GM04503 (cell line): ENCODE measurements around the gene CERCAM.

Source experiments
- DNase-seq: peaks from one replicate; pipeline ENCODE4 v3.0.0-alpha.2; 2012; ENCODE audit warnings: low read depth

CERCAM gene

GRCh38 chr9:128420651-128421481 is at the start of gene CERCAM:
TSS of gene CERCAM (plus strand) at chr9:128420857. CDS start at chr9:128420878, 21 bp downstream.
- no peak for DNase-seq

GRCh38 chr9:128371630-128372117 is 49.0 kb upstream of the CERCAM start:
- no peak for DNase-seq

GRCh38 chr9:128372188-128372641 is 48.4 kb upstream of the CERCAM start:
- no peak for DNase-seq

- DNase-seq, result no peak
These were observed 47.9 kb upstream of the CERCAM start for GRCh38 chr9:128372784-128373183.

- no peak for DNase-seq
These were observed 46.4 kb upstream of the CERCAM start for GRCh38 chr9:128374221-128374675.

GRCh38 chr9:128375865-128376264 is 44.8 kb upstream of the CERCAM start:
- no peak for DNase-seq

GRCh38 chr9:128382261-128382660 is 38.4 kb upstream of the CERCAM start:
- no peak for DNase-seq

- no peak for DNase-seq
These were observed 37.5 kb upstream of the CERCAM start for GRCh38 chr9:128383007-128383753.

GRCh38 chr9:128383791-128384190 is 36.9 kb upstream of the CERCAM start:
- no peak for DNase-seq

- no peak for DNase-seq
These were observed 35.7 kb upstream of the CERCAM start for GRCh38 chr9:128384801-128385495.

GRCh38 chr9:128385496-128386460 is 34.9 kb upstream of the CERCAM start:
- DNase-seq, result no peak

GRCh38 chr9:128388150-128388549 is 32.5 kb upstream of the CERCAM start:
- no peak for DNase-seq

GRCh38 chr9:128389395-128390149 is 31.1 kb upstream of the CERCAM start:
- DNase-seq, result no peak

GRCh38 chr9:128390150-128390812 is 30.4 kb upstream of the CERCAM start:
- no peak for DNase-seq

- DNase-seq, result no peak
These were observed 29.6 kb upstream of the CERCAM start for GRCh38 chr9:128390813-128391711.

- no peak for DNase-seq
These were observed 28.7 kb upstream of the CERCAM start for GRCh38 chr9:128391956-128392301.

GRCh38 chr9:128392302-128393144 is 28.1 kb upstream of the CERCAM start:
- no peak for DNase-seq
